Smooth muscle cell (in vitro differentiated cells): Measurements from ENCODE around the gene GPR35. TPM values are rescaled to one million over a fixed set of nuclear protein-coding genes. Genes with fewer than 3 reads are reported as not detected.

Source experiments
- DNase-seq: peaks from one replicate; lab custom pipeline; 2025; ENCODE audit not compliant: unreplicated experiment; lab: John Stamatoyannopoulos, UW
- H2AFZ ChIP-seq: fragments of 200-600 bp; sonication (generic); 2 replicates; pipeline ENCODE4 v1.6.0; 2016; ENCODE audit warnings: antibody characterized with exemption, low read depth, mild to moderate bottlenecking
- H3F3A ChIP-seq: fragments of 200-600 bp; sonication (generic); 2 replicates; pipeline ENCODE4 v1.6.0; 2017; ENCODE audit warnings: antibody characterized with exemption, low read depth
- H3K27ac ChIP-seq: fragments of 200-600 bp; sonication (generic); 2 replicates; pipeline ENCODE4 v1.5.1; 2016; ENCODE audit warnings: low read depth, mild to moderate bottlenecking
- H3K27me3 ChIP-seq: fragments of 200-600 bp; sonication (generic); 2 replicates; pipeline ENCODE4 v1.6.1; 2016; ENCODE audit warnings: low read depth, mild to moderate bottlenecking
- H3K36me3 ChIP-seq: fragments of 200-600 bp; sonication (generic); 2 replicates; pipeline ENCODE4 v1.5.1; 2016; ENCODE audit warnings: low read depth
- H3K4me1 ChIP-seq: fragments of 200-600 bp; sonication (generic); 2 replicates; pipeline ENCODE4 v1.5.1; 2016; ENCODE audit warnings: low read depth
- H3K4me2 ChIP-seq: fragments of 200-600 bp; sonication (generic); 2 replicates; pipeline ENCODE4 v1.6.0; 2016; ENCODE audit warnings: mild to moderate bottlenecking
- H3K4me3 ChIP-seq: fragments of 200-600 bp; sonication (generic); 2 replicates; pipeline ENCODE4 v1.5.1; 2016; ENCODE audit warnings: mild to moderate bottlenecking
- H3K79me2 ChIP-seq: fragments of 200-600 bp; sonication (generic); 2 replicates; pipeline ENCODE4 v1.6.0; 2016; ENCODE audit warnings: low read depth, mild to moderate bottlenecking
- H3K9ac ChIP-seq: fragments of 200-600 bp; sonication (generic); 2 replicates; pipeline ENCODE4 v1.6.0; 2016; ENCODE audit warnings: low read depth
- H3K9me3 ChIP-seq: fragments of 200-600 bp; sonication (generic); replicated peaks from 2 replicates; pipeline ENCODE4 v1.5.1; 2016; ENCODE audit warnings: low read depth
- H4K20me1 ChIP-seq: fragments of 200-600 bp; sonication (generic); 2 replicates; pipeline ENCODE4 v1.6.0; 2016; ENCODE audit warnings: low read depth
- CTCF ChIP-seq: fragments of 200-600 bp; sonication (generic); IDR thresholded peaks from 2 replicates; pipeline ENCODE4 v1.5.1; 2017; ENCODE audit warnings: borderline replicate concordance, mild to moderate bottlenecking, antibody characterized with exemption; ENCODE audit not compliant: insufficient read depth, poor library complexity, severe bottlenecking
- WGBS: methylation state at CpG from one replicate; pipeline ENCODE4 v1.1.7; 2016; ENCODE audit warnings: low lambda C conversion rate; 5-methylcytosine and 5-hydroxymethylcytosine counted together
- polyA plus RNA-seq: library from polyadenylated mRNA; unstranded; fragments of >200 nt; fragmentation: Nextera tagmentation; extraction: Ambion mirVana; gene quantifications from 2 replicates; pipeline ENCODE4 v1.2.1, GENCODE V29; 2016
- total RNA-seq: library from RNA; depleted of rRNA; stranded (reverse); fragments of >200 nt; gene quantifications from 2 replicates; pipeline ENCODE4 v1.2.3, GENCODE V29; 2014

The GPR35 gene
- total and polyA plus RNA-seq, 2 experiments from 2014 or later: 1.3 to 2.1 TPM

- Histone ChIP-seq H3F3A (no peaks in the 10 kb centered on the region), H3K27me3 (no peaks in the 10 kb centered on the region), H3K4me2 (no peak overlapping the region), H3K4me1 (no peaks in the 10 kb centered on the region), H3K4me3 (no peak overlapping the region), H3K9ac (no peak overlapping the region), H4K20me1 (no peaks in the 10 kb centered on the region), H3K36me3 (no peaks in the 10 kb centered on the region), H3K79me2 (no peaks in the 10 kb centered on the region), H3K9me3 (no peaks in the 10 kb centered on the region), H3K27ac (no peak overlapping the region), H2AFZ (no peak overlapping the region)
- no peak for TF ChIP-seq CTCF
- no peak for DNase-seq
- WGBS: 86% methylated on average over 8 of the region's 13 CpGs
These were observed 5.0 kb upstream of the GPR35 start for GRCh38 chr2:240620149-240620731.

DNA sequence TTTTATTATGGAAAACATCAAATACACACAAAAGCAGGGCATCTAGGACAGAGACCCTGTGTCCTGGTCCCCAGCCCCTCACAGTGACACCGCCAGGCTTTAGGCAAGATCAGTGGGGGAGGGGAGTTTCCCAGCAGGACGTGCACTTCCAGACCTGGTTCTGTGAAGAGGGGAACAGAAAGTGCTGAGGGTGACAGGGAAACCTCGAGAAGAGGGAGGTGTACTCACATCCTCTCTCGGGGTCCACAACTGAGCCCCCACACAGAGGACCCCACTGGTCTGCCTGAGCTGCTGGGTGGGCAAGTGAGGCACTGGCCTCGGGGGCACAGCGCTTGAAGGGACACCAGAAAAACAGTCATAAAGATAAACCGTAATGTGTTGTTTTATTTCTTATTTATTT lies 4.4 kb upstream of the GPR35 start:
- no peak overlapping the region for H3K4me2 ChIP-seq
- H3K4me1 ChIP-seq: no peaks in the 10 kb centered on the region
- H3K9ac ChIP-seq: no peak overlapping the region
- H3K27me3 ChIP-seq: no peaks in the 10 kb centered on the region
- 86% methylated on average over 7 of the region's 7 CpGs for WGBS
- H3K27ac ChIP-seq: no peak overlapping the region
- DNase-seq: no peak
- H4K20me1 ChIP-seq: no peaks in the 10 kb centered on the region
- TF ChIP-seq CTCF: no peak
- no peak overlapping the region for H2AFZ ChIP-seq
- H3K79me2 ChIP-seq: no peaks in the 10 kb centered on the region
- H3F3A ChIP-seq: no peaks in the 10 kb centered on the region
- no peaks in the 10 kb centered on the region for H3K36me3 ChIP-seq
- no peak overlapping the region for H3K4me3 ChIP-seq
- no peaks in the 10 kb centered on the region for H3K9me3 ChIP-seq

GRCh38 chr2:240622060-240622411 lies 3.2 kb upstream of the GPR35 start:
- Histone ChIP-seq H3F3A (no peaks in the 10 kb centered on the region), H2AFZ (no peak overlapping the region), H4K20me1 (no peaks in the 10 kb centered on the region), H3K36me3 (no peaks in the 10 kb centered on the region), H3K27me3 (no peaks in the 10 kb centered on the region), H3K79me2 (no peaks in the 10 kb centered on the region), H3K4me3 (no peak overlapping the region), H3K4me2 (no peak overlapping the region), H3K4me1 (no peaks in the 10 kb centered on the region), H3K27ac (no peak overlapping the region), H3K9ac (no peak overlapping the region), H3K9me3 (no peaks in the 10 kb centered on the region)
- TF ChIP-seq CTCF: no peak
- DNase-seq: no peak
- WGBS: 90% methylated on average over 9 of the region's 9 CpGs

DNA sequence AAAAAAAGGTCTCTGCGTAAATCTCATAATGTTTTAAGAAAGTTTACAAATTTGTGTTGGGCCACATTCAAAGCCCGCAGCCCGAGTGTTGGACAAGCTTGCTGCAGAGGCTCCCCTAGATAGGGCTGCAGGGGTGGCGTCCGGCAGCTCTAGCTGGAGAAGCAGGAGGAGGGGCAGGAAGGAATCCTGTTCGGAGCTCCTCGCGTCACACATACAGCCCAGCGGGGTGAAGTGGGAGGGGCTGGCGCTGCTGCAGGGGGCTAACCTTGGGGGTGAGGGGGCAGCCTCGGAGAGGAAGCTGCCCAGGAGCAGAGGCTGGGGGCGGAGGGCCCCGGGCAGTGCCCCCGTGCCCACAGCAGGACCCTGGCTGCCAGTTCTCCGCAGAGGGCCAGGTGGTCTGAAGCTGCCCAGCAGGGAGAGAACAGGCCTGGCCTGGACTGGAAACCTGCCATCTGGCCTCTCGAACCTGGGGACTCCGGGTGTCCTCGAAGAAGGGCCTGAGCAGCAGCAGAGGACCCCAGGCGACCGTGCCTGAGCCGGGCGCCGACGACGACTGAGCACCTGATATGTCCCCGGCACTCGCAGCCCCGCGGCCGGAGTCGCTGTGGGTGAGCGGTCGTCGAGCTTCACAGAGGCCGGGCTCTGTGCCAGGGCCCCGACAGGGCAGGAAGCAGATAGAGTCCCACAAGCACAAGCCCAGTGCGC lies 2.6 kb upstream of the GPR35 start:
- Histone ChIP-seq H3K27me3 (no peaks in the 10 kb centered on the region), H3K36me3 (no peaks in the 10 kb centered on the region), H3F3A (no peaks in the 10 kb centered on the region), H4K20me1 (no peaks in the 10 kb centered on the region), H2AFZ (no peak overlapping the region), H3K4me3 (no peak overlapping the region), H3K4me1 (no peaks in the 10 kb centered on the region), H3K9ac (no peak overlapping the region), H3K79me2 (no peaks in the 10 kb centered on the region), H3K9me3 (no peaks in the 10 kb centered on the region), H3K27ac (no peak overlapping the region), H3K4me2 (no peak overlapping the region)
- TF ChIP-seq CTCF: no peak
- WGBS: 87% methylated on average over 37 of the region's 37 CpGs
- DNase-seq: no peak
